OCI-LY3 (cell line): Measurements from ENCODE around the gene SLIT1.

Experiments used
- H2AFZ ChIP-seq: fragments of 200-600, 300-600 bp; shearing (Covaris generic); 2 replicates; pipeline ENCODE4 v1.6.0; 2014; ENCODE audit warnings: antibody characterized with exemption, low read depth, low read length
- H3K27ac ChIP-seq: fragments of 200-600, 300-600 bp; sonication (generic); 2 replicates; pipeline ENCODE4 v1.5.1; 2014; ENCODE audit warnings: mild to moderate bottlenecking, low read length, moderate library complexity, mixed read lengths
- H3K27me3 ChIP-seq: fragments of 200-600, 300-600 bp; sonication (generic); 2 replicates; pipeline ENCODE4 v1.6.1; 2014; ENCODE audit warnings: low read depth, low read length, mixed read lengths
- H3K36me3 ChIP-seq: fragments of 200-600, 300-600 bp; sonication (generic); replicated peaks from 2 replicates; pipeline ENCODE3; 2014; ENCODE audit warnings: low read depth, low read length, mixed read lengths
- H3K4me1 ChIP-seq: fragments of 300-600, 200-600 bp; sonication (generic); 2 replicates; pipeline ENCODE4 v1.6.1; 2014; ENCODE audit warnings: low read length, mixed read lengths
- H3K4me2 ChIP-seq: fragments of 200-600, 300-600 bp; sonication (generic); 2 replicates; pipeline ENCODE4 v1.6.1; 2014; ENCODE audit warnings: low read length, mixed read lengths
- H3K4me3 ChIP-seq: fragments of 300-600, 200-600 bp; sonication (generic); 2 replicates; pipeline ENCODE4 v1.5.1; 2014; ENCODE audit warnings: antibody characterized with exemption, mild to moderate bottlenecking, low read length, moderate library complexity
- H3K79me2 ChIP-seq: fragments of 300-600, 200-600 bp; shearing (Covaris generic); 2 replicates; pipeline ENCODE4 v1.6.1; 2014; ENCODE audit warnings: mild to moderate bottlenecking, low read length, mixed read lengths
- H3K9ac ChIP-seq: fragments of 300-600, 200-600 bp; shearing (Covaris generic); 2 replicates; pipeline ENCODE4 v1.6.0; 2014; ENCODE audit warnings: mild to moderate bottlenecking, low read length, moderate library complexity
- H3K9me3 ChIP-seq: fragments of 200-600, 300-600 bp; shearing (Covaris generic); 2 replicates; pipeline ENCODE4 v1.6.1; 2014; ENCODE audit warnings: low read length, mixed read lengths; ENCODE audit not compliant: insufficient read depth
- H4K20me1 ChIP-seq: fragments of 200-600, 300-600 bp; sonication (generic); 2 replicates; pipeline ENCODE4 v1.6.1; 2016; ENCODE audit warnings: low read length, mixed read lengths; ENCODE audit not compliant: insufficient read depth
- CTCF ChIP-seq: fragments of 200-600, 300-600 bp; sonication (generic); IDR thresholded peaks from 2 replicates; pipeline ENCODE4 v1.5.1; 2014; ENCODE audit warnings: antibody characterized with exemption, low read length, low read depth
- EZH2phosphoT487 ChIP-seq: fragments of 200-600 bp; shearing (Covaris generic); IDR thresholded peaks from 2 replicates; pipeline ENCODE4 v1.6.1; 2018; ENCODE audit warnings: antibody characterized with exemption, mixed run types, low read depth

The SLIT1 gene

GRCh38 chr10:97063271-97063982, 122.3 kb downstream of the SLIT1 start:
- Histone ChIP-seq H3K9ac (no peak overlapping the region), H3K79me2 (no peaks in the 10 kb centered on the region), H3K4me2 (no peak overlapping the region), H3K27ac (no peak overlapping the region), H4K20me1 (no peaks in the 10 kb centered on the region), H3K4me3 (no peak overlapping the region), H3K27me3 (no peaks in the 10 kb centered on the region), H3K4me1 (no peaks in the 10 kb centered on the region), H3K9me3 (no peaks in the 10 kb centered on the region), H2AFZ (no peak overlapping the region), H3K36me3 (no peaks in the 10 kb centered on the region)
- TF ChIP-seq EZH2phosphoT487 = no peak
- no peak for TF ChIP-seq CTCF

- Histone ChIP-seq H3K27me3 (no peaks in the 10 kb centered on the region), H2AFZ (no peak overlapping the region), H3K36me3 (no peaks in the 10 kb centered on the region), H3K4me1 (no peaks in the 10 kb centered on the region), H4K20me1 (no peaks in the 10 kb centered on the region), H3K27ac (no peak overlapping the region), H3K9me3 (no peaks in the 10 kb centered on the region), H3K4me3 (no peak overlapping the region), H3K9ac (no peak overlapping the region), H3K4me2 (no peak overlapping the region), H3K79me2 (no peaks in the 10 kb centered on the region)
- TF ChIP-seq EZH2phosphoT487 (no peak), CTCF (no peak)
Measured at GRCh38 chr10:97062456-97062855, 123.3 kb downstream of the SLIT1 start.

- no peak overlapping the region for H3K27ac ChIP-seq
- H3K36me3 ChIP-seq = no peaks in the 10 kb centered on the region
- no peaks in the 10 kb centered on the region for H3K4me1 ChIP-seq
- H3K9me3 ChIP-seq = no peaks in the 10 kb centered on the region
- H3K4me2 ChIP-seq = no peak overlapping the region
- H2AFZ ChIP-seq = no peak overlapping the region
- no peaks in the 10 kb centered on the region for H3K27me3 ChIP-seq
- no peak overlapping the region for H3K9ac ChIP-seq
- TF ChIP-seq CTCF (no peak), EZH2phosphoT487 (no peak)
- no peaks in the 10 kb centered on the region for H4K20me1 ChIP-seq
- H3K4me3 ChIP-seq = no peak overlapping the region
- no peaks in the 10 kb centered on the region for H3K79me2 ChIP-seq
Measured at GRCh38 chr10:97062046-97062445, 123.7 kb downstream of the SLIT1 start.

GRCh38 chr10:97061423-97061822, 124.3 kb downstream of the SLIT1 start:
- no peaks in the 10 kb centered on the region for H3K9me3 ChIP-seq
- H4K20me1 ChIP-seq = no peaks in the 10 kb centered on the region
- H3K4me3 ChIP-seq = no peak overlapping the region
- H3K4me1 ChIP-seq = no peaks in the 10 kb centered on the region
- H3K36me3 ChIP-seq = no peaks in the 10 kb centered on the region
- no peaks in the 10 kb centered on the region for H3K27me3 ChIP-seq
- H3K4me2 ChIP-seq = no peak overlapping the region
- no peak overlapping the region for H2AFZ ChIP-seq
- H3K9ac ChIP-seq = no peak overlapping the region
- H3K79me2 ChIP-seq = no peaks in the 10 kb centered on the region
- TF ChIP-seq CTCF (no peak), EZH2phosphoT487 (no peak)
- no peak overlapping the region for H3K27ac ChIP-seq
